ENCODE results near the gene SPHKAP.

GRCh38 chr2:228084717-228085116 lies 96.8 kb downstream of the SPHKAP start:
- no peak for TF ChIP-seq POLR2A (IDR thresholded peaks at IDR 0.05)
- TF ChIP-seq, protein P1, sequence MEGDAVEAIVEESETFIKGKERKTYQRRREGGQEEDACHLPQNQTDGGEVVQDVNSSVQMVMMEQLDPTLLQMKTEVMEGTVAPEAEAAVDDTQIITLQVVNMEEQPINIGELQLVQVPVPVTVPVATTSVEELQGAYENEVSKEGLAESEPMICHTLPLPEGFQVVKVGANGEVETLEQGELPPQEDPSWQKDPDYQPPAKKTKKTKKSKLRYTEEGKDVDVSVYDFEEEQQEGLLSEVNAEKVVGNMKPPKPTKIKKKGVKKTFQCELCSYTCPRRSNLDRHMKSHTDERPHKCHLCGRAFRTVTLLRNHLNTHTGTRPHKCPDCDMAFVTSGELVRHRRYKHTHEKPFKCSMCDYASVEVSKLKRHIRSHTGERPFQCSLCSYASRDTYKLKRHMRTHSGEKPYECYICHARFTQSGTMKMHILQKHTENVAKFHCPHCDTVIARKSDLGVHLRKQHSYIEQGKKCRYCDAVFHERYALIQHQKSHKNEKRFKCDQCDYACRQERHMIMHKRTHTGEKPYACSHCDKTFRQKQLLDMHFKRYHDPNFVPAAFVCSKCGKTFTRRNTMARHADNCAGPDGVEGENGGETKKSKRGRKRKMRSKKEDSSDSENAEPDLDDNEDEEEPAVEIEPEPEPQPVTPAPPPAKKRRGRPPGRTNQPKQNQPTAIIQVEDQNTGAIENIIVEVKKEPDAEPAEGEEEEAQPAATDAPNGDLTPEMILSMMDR (IDR thresholded peaks at IDR 0.05) = no peak
